ENCODE results near the gene ANKRD11.
"Not testable (repeated sequence)": the region's sequence is repeated elsewhere in the genome, so short reads cannot be mapped to it uniquely, and the experiment has no call there.

ANKRD11 gene

DNA sequence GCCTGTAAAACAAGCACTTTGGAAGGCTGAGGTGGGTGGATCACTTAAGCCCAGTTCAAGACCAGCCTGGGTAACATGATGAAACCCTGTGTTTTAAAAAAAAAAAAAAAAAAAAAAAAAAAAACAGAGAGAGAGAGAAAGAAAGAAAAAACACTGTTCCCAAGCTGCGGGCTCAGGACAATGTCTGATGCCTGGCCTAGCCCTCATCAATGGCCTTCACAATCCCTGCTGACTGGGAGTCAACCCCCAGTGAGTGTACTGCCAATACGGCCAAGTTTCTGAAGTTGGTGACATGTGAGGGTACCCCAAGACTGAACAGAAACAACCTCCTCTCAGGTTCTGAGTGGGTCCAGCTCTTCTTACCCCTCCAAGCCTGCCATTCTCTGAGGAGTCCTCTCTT is 156.3 kb downstream of the ANKRD11 start:
- no peak for DNase-seq (ENCODE audit: insufficient read length, low spot score)
- TF ChIP-seq PAX5 (IDR thresholded peaks at IDR 0.05; ENCODE audit: insufficient read depth, low read length, severe bottlenecking) (no peak), TAF1 (IDR thresholded peaks at IDR 0.05; ENCODE audit: low read depth, low read length) (no peak), POLR2A (IDR thresholded peaks at IDR 0.05; ENCODE audit: low read depth, low read length) (no peak), SPI1 (IDR thresholded peaks at IDR 0.05; ENCODE audit: low read depth, low read length) (no peak), POLR2AphosphoS5 (IDR thresholded peaks at IDR 0.05; ENCODE audit: low read depth, low read length) (no peak), POU2F2 (IDR thresholded peaks at IDR 0.05; ENCODE audit: low read depth, low read length) (no peak)
- FAIRE-seq: no peak

- FAIRE-seq (peak; percentile 75), DNase-seq (ENCODE audit: insufficient read length, low spot score) (peak; percentile 56)
Measured at GRCh38 chr16:89333401-89334001, 156.9 kb downstream of the ANKRD11 start.

DNA sequence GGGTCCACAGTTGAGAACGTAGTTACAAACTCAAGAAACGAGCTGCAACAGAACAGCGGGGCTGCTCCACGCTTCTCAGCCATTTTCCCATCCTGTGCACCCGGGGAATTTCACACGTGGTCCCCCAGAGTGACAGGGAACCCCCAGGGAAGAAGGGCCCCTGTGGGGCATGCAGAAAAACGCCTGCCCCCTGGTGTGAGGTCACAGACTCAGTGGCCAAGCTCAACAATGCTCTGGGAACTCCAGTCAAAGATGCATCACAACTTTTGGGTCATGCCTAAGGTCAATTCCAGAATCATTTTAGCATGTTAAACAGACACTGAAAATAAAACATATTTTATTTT is 157.5 kb downstream of the ANKRD11 start:
- FAIRE-seq: no peak
- no peak for TF ChIP-seq PAX5 (IDR thresholded peaks at IDR 0.05; ENCODE audit: insufficient read depth, low read length, severe bottlenecking)
- no peak for TF ChIP-seq POLR2AphosphoS5 (IDR thresholded peaks at IDR 0.05; ENCODE audit: low read depth, low read length)
- no peak for TF ChIP-seq POLR2A (IDR thresholded peaks at IDR 0.05; ENCODE audit: low read depth, low read length)
- no peak for TF ChIP-seq TAF1 (IDR thresholded peaks at IDR 0.05; ENCODE audit: low read depth, low read length)
- no peak for TF ChIP-seq POU2F2 (IDR thresholded peaks at IDR 0.05; ENCODE audit: low read depth, low read length)
- no peak for TF ChIP-seq SPI1 (IDR thresholded peaks at IDR 0.05; ENCODE audit: low read depth, low read length)
- DNase-seq (ENCODE audit: insufficient read length, low spot score): no peak

DNA sequence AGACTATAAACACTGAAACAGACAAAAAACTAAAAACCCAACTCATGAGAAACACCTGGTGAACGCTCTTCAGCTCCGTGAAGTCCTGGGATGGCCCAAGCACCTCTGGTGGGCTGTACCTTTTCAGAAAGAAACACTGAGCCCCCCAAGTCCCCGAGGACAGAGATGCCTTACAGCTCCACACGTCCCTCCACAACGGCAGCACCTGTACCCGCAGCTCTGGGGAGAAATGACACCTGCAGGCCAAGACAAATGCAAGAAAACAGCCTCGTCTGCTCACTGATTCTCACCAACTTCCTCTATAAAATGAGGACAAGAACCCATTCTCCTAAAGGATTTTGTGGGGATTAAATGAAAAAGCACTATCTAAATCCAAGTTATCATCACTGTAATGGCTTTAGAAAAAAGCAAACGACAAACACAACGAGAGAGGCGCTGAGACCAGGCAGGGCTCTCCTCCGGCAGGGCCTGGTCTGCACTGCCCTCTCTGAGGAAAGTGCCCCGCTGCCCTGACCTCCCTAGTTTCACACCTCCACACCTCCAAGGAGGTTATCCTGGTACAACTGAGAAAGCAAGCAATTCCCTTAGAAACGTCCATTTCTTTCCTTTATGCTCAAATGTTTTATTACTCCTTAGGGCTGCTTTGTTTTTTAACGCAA is 158.0 kb downstream of the ANKRD11 start:
- no peak for FAIRE-seq
- TF ChIP-seq SPI1 (IDR thresholded peaks at IDR 0.05; ENCODE audit: low read depth, low read length) (no peak), POLR2A (IDR thresholded peaks at IDR 0.05; ENCODE audit: low read depth, low read length) (no peak), POLR2AphosphoS5 (IDR thresholded peaks at IDR 0.05; ENCODE audit: low read depth, low read length) (no peak), PAX5 (IDR thresholded peaks at IDR 0.05; ENCODE audit: insufficient read depth, low read length, severe bottlenecking) (no peak), POU2F2 (IDR thresholded peaks at IDR 0.05; ENCODE audit: low read depth, low read length) (no peak), TAF1 (IDR thresholded peaks at IDR 0.05; ENCODE audit: low read depth, low read length) (no peak)
- DNase-seq (ENCODE audit: insufficient read length, low spot score): no peak

DNA sequence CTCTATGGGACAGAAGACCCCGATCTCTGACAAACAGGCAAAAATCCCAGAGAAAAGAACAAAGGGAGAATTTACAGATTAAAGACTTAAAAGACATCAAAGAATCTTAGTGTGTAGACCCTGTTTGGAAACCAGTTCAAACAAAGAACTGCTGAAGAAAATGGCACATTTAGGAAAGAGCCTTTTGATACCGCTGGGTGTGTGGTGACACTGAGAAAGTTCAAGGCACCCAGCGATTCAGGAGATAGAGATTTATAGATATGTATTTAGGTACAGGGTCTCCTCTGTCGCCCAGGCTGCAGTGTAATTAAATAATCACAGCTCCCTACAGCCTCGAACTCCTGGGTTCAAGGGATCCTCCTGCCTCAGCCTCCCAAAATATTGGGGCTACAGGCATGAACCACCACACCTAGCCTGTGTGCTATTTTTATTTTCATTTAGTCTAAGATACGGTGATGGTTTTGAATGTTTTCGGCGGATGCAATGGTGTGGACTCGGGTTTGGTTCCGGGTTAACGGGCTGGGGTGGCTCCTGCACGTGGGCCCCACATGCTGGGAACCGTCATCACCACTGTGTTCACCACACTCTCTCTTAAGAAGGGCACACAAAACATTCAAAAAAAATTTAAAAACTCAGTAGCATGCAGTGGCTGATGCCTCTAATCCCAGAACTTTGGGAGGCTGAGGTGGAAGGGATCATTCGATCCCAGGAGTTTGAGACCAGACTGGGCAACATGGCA is 158.8 kb downstream of the ANKRD11 start:
- no peak for FAIRE-seq
- no peak for DNase-seq (ENCODE audit: insufficient read length, low spot score)
- TF ChIP-seq PAX5 (IDR thresholded peaks at IDR 0.05; ENCODE audit: insufficient read depth, low read length, severe bottlenecking) (no peak), POU2F2 (IDR thresholded peaks at IDR 0.05; ENCODE audit: low read depth, low read length) (no peak), POLR2A (IDR thresholded peaks at IDR 0.05; ENCODE audit: low read depth, low read length) (no peak), TAF1 (IDR thresholded peaks at IDR 0.05; ENCODE audit: low read depth, low read length) (no peak), POLR2AphosphoS5 (IDR thresholded peaks at IDR 0.05; ENCODE audit: low read depth, low read length) (no peak), SPI1 (IDR thresholded peaks at IDR 0.05; ENCODE audit: low read depth, low read length) (no peak)

DNA sequence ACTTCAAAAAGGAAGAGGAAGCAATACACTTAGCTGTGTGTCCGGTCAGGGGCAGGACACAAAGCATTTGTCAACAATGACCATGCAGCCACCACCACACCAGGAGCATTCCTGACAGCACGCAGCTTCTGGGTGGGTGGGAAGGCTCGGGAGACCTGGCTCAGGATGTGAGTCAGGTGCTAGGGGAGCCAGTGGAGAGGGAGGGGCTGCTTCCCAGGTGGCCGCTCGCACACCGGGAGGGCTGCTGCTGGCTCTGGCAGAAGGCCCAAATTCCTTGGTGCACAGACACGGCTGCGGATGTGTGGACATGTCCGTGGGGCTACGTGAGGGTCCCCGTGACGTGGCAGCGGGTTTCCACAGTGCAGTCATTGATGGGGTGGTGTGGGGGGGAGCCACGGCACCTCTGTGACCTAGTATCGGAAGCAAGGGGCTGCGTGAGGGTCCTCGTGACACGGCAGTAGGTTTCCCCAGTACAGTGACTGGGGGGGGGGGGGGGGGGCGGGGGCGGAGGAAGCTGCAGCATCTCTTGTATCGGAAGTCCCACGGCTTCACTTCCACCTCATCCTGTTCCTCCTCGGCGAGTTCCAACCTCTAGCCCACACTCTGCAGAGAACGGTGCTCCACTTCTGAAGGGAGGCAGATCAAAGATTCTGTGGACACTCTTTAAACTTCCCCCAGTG is 160.0 kb downstream of the ANKRD11 start:
- no peak for TF ChIP-seq POLR2A (IDR thresholded peaks at IDR 0.05; ENCODE audit: low read depth, low read length)
- TF ChIP-seq SPI1 (IDR thresholded peaks at IDR 0.05; ENCODE audit: low read depth, low read length): no peak
- TF ChIP-seq PAX5 (IDR thresholded peaks at IDR 0.05; ENCODE audit: insufficient read depth, low read length, severe bottlenecking): no peak
- no peak for TF ChIP-seq TAF1 (IDR thresholded peaks at IDR 0.05; ENCODE audit: low read depth, low read length)
- no peak for TF ChIP-seq POU2F2 (IDR thresholded peaks at IDR 0.05; ENCODE audit: low read depth, low read length)
- TF ChIP-seq POLR2AphosphoS5 (IDR thresholded peaks at IDR 0.05; ENCODE audit: low read depth, low read length): no peak
- DNase-seq (ENCODE audit: insufficient read length, low spot score): no peak
- no peak for FAIRE-seq

- FAIRE-seq; DNase-seq (ENCODE audit: insufficient read length, low spot score): not testable (repeated sequence)
Measured at GRCh38 chr16:89329830-89330176, 160.6 kb downstream of the ANKRD11 start.

- FAIRE-seq: peak; percentile 5
- DNase-seq (ENCODE audit: insufficient read length, low spot score): not testable (repeated sequence)
Measured at GRCh38 chr16:89328412-89329400, 161.7 kb downstream of the ANKRD11 start.

DNA sequence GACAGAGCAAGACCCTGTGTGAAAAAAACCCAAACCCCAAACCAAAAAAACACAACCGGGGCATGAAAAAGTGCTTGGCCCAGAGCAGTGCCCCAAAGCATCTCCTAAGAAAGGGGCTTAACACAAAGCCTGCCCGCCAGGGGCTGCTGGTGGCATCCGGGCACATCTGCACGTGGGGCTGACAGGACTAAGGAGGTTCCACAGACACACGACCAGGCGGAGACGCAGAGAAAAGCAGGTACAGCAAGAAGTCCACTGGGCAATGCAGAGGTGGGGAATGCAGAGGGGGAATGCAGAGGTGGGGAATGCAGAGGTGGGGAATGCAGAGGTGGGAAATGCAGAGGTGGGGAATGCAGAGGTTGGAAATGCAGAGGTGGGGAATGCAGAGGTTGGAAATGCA is 163.6 kb downstream of the ANKRD11 start:
- TF ChIP-seq POLR2A (IDR thresholded peaks at IDR 0.05; ENCODE audit: low read depth, low read length): no peak
- no peak for TF ChIP-seq SPI1 (IDR thresholded peaks at IDR 0.05; ENCODE audit: low read depth, low read length)
- no peak for TF ChIP-seq POU2F2 (IDR thresholded peaks at IDR 0.05; ENCODE audit: low read depth, low read length)
- no peak for TF ChIP-seq POLR2AphosphoS5 (IDR thresholded peaks at IDR 0.05; ENCODE audit: low read depth, low read length)
- TF ChIP-seq TAF1 (IDR thresholded peaks at IDR 0.05; ENCODE audit: low read depth, low read length): no peak
- no peak for TF ChIP-seq PAX5 (IDR thresholded peaks at IDR 0.05; ENCODE audit: insufficient read depth, low read length, severe bottlenecking)
- DNase-seq (ENCODE audit: insufficient read length, low spot score) (no peak), FAIRE-seq (no peak)
